GM12878 (cell line): ENCODE measurements around the gene SLC4A5. TPM values are rescaled to one million over a fixed set of nuclear protein-coding genes. Genes with fewer than 3 reads are reported as not detected.

Experiments
- ATF2 ChIP-seq: IDR thresholded peaks from 2 replicates; pipeline ENCODE4 v1.6.1; 2012; ENCODE audit warnings: low read length, inconsistent platforms
- ATF7 ChIP-seq: fragments of 450-650 bp; IDR thresholded peaks from 2 replicates; pipeline ENCODE4 v1.6.1; 2016; ENCODE audit warnings: low read depth, mild to moderate bottlenecking
- BACH1 ChIP-seq: fragments of 450-650 bp; IDR thresholded peaks from 2 replicates; pipeline ENCODE4 v1.6.1; 2017; ENCODE audit warnings: mild to moderate bottlenecking, borderline replicate concordance
- BCLAF1 ChIP-seq: fragments of 450-650 bp; IDR thresholded peaks from 2 replicates; pipeline ENCODE4 v1.6.1; 2017; ENCODE audit warnings: antibody characterized with exemption, mild to moderate bottlenecking, moderate library complexity
- BMI1 ChIP-seq: fragments of 450-650 bp; IDR thresholded peaks from 2 replicates; pipeline ENCODE4 v1.6.1; 2016; ENCODE audit warnings: mild to moderate bottlenecking, moderate library complexity, borderline replicate concordance
- E2F4 ChIP-seq: IDR thresholded peaks from 2 replicates; pipeline ENCODE4 v1.6.1; 2012; ENCODE audit warnings: low read depth, low read length, improper control_type of control experiment
- EED ChIP-seq: sonication (generic); IDR thresholded peaks from 2 replicates; pipeline ENCODE4 v1.6.1; 2016; ENCODE audit warnings: antibody characterized with exemption, low read depth
- GABPA ChIP-seq: IDR thresholded peaks from 2 replicates; pipeline ENCODE4 v1.6.1; 2014; ENCODE audit warnings: antibody characterized with exemption, low read depth, mild to moderate bottlenecking, inconsistent platforms
- HCFC1 ChIP-seq: fragments of 150-350 bp; IDR thresholded peaks from 2 replicates; pipeline ENCODE4 v1.6.1; 2014; ENCODE audit warnings: low read length
- HDAC6 ChIP-seq: fragments of 200-600 bp; sonication (generic); IDR thresholded peaks from one replicate; pipeline ENCODE4 v1.8.0; 2017; ENCODE audit warnings: antibody characterized with exemption; ENCODE audit not compliant: unreplicated experiment
- HDGF ChIP-seq: fragments of 450-650 bp; IDR thresholded peaks from 2 replicates; pipeline ENCODE4 v1.6.1; 2016; ENCODE audit warnings: antibody characterized with exemption
- JUNB ChIP-seq: IDR thresholded peaks from 2 replicates; pipeline ENCODE4 v1.6.1; 2016; ENCODE audit warnings: antibody characterized with exemption, mild to moderate bottlenecking
- MYB ChIP-seq: fragments of 150-350 bp; IDR thresholded peaks from 2 replicates; pipeline ENCODE4 v1.6.1; 2014; ENCODE audit warnings: mild to moderate bottlenecking, low read depth, low read length, borderline replicate concordance
- NBN ChIP-seq: fragments of 450-650 bp; IDR thresholded peaks from 2 replicates; pipeline ENCODE4 v1.6.1; 2016
- PAX5 ChIP-seq: IDR thresholded peaks from 2 replicates; pipeline ENCODE4 v1.6.1; 2011; ENCODE audit warnings: low read depth, low read length, borderline replicate concordance
- POU2F2 ChIP-seq: IDR thresholded peaks from 3 replicates; pipeline ENCODE4 v1.6.1; 2011; ENCODE audit warnings: low read depth, mild to moderate bottlenecking, low read length, borderline replicate concordance
- RELB ChIP-seq: fragments of 450-650 bp; IDR thresholded peaks from 2 replicates; pipeline ENCODE4 v1.6.1; 2017; ENCODE audit warnings: low read depth, mild to moderate bottlenecking, moderate library complexity
- SP1 ChIP-seq: IDR thresholded peaks from one replicate; pipeline ENCODE4 v1.6.1; 2011; ENCODE audit warnings: low read depth, low read length
- SRF ChIP-seq, 2 experiments: IDR thresholded peaks; 2 replicates each; pipeline ENCODE4 v1.6.1; 2011; ENCODE audit warnings: low read depth in 2 of 2, low read length in 2 of 2, mild to moderate bottlenecking in 1 of 2, moderate library complexity in 1 of 2
- TBL1XR1 ChIP-seq: IDR thresholded peaks from 2 replicates; pipeline ENCODE4 v1.6.1; 2012; ENCODE audit warnings: low read depth, low read length, improper control_type of control experiment
- ZBTB33 ChIP-seq: fragments of 450-650 bp; IDR thresholded peaks from 2 replicates; pipeline ENCODE4 v1.6.1; 2017; ENCODE audit warnings: mild to moderate bottlenecking
- ZNF24 ChIP-seq: fragments of 450-650 bp; IDR thresholded peaks from 2 replicates; pipeline ENCODE4 v1.6.1; 2017; ENCODE audit warnings: antibody characterized with exemption, mild to moderate bottlenecking
- polyA plus RNA-seq, 11 experiments: library from polyadenylated mRNA; depleted of rRNA in 4 of 11; unstranded in 6 of 11; stranded (reverse) in 5 of 11; fragments of >200 nt; fragmentation: Nextera tagmentation in 4 of 11; fragmentation: Illumina TruSeq in 1 of 11; extraction: Ambion mirVana in 4 of 11; extraction: Trizol in 1 of 11; gene quantifications; 1 replicate in 1 of 11; 2 replicates in 10 of 11; pipeline versions ENCODE4 v1.2.1 to v1.2.3, GENCODE V29; 2011 to 2016; ENCODE audit warnings: inconsistent platforms in 2 of 11, missing spikeins in 2 of 11, low read depth in 1 of 11
- total RNA-seq, 4 experiments: library from RNA; depleted of rRNA in 3 of 4; stranded (reverse); fragments of >200 nt in 3 of 4; fragmentation: Illumina TruSeq in 1 of 4; extraction: Trizol in 1 of 4; gene quantifications; 2 replicates each; pipeline versions ENCODE4 v1.2.1 to v1.2.3, GENCODE V29; 2013 to 2021

The SLC4A5 gene
- total and polyA plus RNA-seq, 10 of the 15 experiments (the other 5 are each of a cell fraction or from before 2014, with no cell fraction given) = 0.15 to 4.7 (median 1.6) TPM

GRCh38 chr2:74290466-74291217 lies 52.6 kb downstream of the SLC4A5 start (continued):
- TF ChIP-seq GABPA (0 out of 2 replicates have a peak, but pooled peaks have one; percentile 13), ZNF24 (no peak), EED (no peak), PAX5 (no peak), NBN (peak; percentile 86), HCFC1 (no peak), HDGF (peak; percentile 74), E2F4 (no peak), JUNB (no peak), ATF2 (peak; percentile 55; the same call in 1 of the 2 replicates), POU2F2 (peak; percentile 23; the same call in 2 of the 3 replicates), SP1 (no peak), RELB (no peak), BMI1 (peak; percentile 19; the same call in 1 of the 2 replicates), MYB (no peak), BCLAF1 (no peak), HDAC6 (no peak), TBL1XR1 (no peak), ZBTB33 (no peak), ATF7 (no peak), SRF (IDR thresholded peaks at IDR 0.05; ENCODE audit: low read depth in 2 of 2, low read length in 2 of 2) (no peak), BACH1 (no peak)
